Measurements from ENCODE around the gene DOCK1.

DNA sequence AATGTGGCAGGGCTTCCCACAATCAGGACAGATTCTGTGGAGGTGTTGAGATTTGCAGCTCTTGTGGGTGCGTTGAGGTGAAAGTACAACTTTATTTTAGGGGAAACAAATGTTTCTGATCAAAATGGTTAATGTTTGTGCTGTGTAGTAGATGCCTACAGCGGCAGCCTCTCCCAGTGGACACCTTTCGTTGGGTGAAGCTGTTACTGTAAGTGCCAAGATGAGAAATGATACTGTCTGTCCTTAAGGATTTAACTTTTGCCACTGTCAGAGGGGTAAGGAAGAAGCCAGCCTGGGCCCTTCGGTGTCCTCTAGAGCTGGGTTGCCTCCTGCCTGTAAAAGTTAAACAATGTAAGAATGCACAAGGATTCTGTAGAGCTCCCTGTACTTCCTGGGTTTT, 27.9 kb downstream of the DOCK1 start:
- TF ChIP-seq EZH2 (IDR thresholded peaks at IDR 0.05; ENCODE audit: low read length, missing control alignments): no peak
- TF ChIP-seq, protein P1, sequence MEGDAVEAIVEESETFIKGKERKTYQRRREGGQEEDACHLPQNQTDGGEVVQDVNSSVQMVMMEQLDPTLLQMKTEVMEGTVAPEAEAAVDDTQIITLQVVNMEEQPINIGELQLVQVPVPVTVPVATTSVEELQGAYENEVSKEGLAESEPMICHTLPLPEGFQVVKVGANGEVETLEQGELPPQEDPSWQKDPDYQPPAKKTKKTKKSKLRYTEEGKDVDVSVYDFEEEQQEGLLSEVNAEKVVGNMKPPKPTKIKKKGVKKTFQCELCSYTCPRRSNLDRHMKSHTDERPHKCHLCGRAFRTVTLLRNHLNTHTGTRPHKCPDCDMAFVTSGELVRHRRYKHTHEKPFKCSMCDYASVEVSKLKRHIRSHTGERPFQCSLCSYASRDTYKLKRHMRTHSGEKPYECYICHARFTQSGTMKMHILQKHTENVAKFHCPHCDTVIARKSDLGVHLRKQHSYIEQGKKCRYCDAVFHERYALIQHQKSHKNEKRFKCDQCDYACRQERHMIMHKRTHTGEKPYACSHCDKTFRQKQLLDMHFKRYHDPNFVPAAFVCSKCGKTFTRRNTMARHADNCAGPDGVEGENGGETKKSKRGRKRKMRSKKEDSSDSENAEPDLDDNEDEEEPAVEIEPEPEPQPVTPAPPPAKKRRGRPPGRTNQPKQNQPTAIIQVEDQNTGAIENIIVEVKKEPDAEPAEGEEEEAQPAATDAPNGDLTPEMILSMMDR (conservative IDR thresholded peaks at IDR 0.05 in 1 of 2, IDR thresholded peaks at IDR 0.05 in 1 of 2; ENCODE audit: low read depth in 1 of 2, low read length in 2 of 2): no peak

All from fibroblast of lung (primary cell).